Measurements from ENCODE around the gene PALLD.

Gene PALLD

DNA sequence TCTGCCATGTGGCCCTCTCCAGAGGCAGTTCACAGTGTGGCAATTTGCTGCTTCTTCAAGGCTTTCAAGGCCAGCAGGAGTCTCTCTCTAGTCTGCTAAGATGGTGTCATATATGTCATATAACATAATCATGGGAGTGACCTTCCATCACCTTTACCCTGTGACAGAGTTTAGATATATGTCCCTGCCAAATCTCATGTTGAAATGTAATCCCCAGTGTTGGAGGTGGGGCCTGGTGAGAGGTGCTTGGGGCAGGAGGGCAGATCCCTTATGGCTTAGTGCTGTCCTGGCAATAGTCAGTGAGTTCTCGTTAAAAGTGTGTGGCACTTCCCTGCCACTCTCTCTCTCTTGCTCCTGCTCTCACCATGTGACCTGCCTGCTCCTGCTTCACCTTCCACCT, 252.0 kb downstream of the PALLD start:
- DNase-seq = no peak
- Histone ChIP-seq H3K4me3 (ENCODE audit: low read depth, low read length) (no peak overlapping the region), H3K4me1 (no peaks in the 10 kb centered on the region; the same call in none of the 2 replicates), H3K27me3 (no peaks in the 10 kb centered on the region), H3K36me3 (no peaks in the 10 kb centered on the region), H3K9me3 (no peaks in the 10 kb centered on the region)
- TF ChIP-seq, protein P1, sequence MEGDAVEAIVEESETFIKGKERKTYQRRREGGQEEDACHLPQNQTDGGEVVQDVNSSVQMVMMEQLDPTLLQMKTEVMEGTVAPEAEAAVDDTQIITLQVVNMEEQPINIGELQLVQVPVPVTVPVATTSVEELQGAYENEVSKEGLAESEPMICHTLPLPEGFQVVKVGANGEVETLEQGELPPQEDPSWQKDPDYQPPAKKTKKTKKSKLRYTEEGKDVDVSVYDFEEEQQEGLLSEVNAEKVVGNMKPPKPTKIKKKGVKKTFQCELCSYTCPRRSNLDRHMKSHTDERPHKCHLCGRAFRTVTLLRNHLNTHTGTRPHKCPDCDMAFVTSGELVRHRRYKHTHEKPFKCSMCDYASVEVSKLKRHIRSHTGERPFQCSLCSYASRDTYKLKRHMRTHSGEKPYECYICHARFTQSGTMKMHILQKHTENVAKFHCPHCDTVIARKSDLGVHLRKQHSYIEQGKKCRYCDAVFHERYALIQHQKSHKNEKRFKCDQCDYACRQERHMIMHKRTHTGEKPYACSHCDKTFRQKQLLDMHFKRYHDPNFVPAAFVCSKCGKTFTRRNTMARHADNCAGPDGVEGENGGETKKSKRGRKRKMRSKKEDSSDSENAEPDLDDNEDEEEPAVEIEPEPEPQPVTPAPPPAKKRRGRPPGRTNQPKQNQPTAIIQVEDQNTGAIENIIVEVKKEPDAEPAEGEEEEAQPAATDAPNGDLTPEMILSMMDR (IDR thresholded peaks at IDR 0.05; ENCODE audit: low read depth, low read length) = no peak

DNA sequence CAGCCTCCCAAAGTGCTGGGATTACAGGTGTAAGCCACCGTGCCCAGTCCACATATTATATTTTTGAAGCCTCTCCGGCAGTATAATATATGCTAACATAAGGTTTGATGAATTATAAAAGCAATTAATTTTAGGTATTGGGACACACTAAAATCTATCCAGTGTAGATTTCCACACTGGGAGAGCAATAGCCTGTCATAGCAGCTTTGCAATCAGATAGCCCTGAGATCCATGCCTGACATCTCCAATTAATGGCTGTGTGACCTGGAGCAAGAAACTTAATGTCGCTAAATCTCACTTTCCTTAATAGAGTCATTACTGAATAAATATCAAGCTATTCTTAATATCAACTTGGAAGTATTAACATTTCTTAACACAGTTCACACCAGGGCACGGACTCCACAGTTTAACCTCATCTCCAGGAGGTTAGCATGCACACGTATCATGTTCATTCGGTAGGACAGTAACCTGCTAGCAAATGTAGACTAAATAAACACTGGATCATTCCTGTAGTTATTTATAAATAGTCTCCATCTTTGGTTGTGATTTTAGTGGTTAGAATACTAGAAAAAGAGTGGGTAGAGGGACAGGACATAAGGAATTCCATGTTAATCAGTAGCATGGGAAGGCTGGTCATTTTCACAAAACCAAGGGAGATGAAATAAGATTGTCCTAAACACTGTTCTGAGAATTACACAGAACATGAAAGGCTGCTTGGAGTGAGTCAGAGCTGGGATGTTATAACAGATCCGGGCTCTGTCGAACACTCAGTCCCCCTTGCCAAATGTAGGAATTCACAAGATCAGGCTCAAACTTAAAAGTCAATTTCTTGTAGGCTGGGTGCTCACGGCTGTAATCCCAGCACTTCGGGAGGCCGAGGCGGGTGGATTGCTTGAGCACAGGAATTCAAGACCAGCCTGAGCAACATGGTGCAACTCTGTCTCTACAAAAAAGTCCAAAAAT, 254.7 kb downstream of the PALLD start:
- no peak for DNase-seq

DNA sequence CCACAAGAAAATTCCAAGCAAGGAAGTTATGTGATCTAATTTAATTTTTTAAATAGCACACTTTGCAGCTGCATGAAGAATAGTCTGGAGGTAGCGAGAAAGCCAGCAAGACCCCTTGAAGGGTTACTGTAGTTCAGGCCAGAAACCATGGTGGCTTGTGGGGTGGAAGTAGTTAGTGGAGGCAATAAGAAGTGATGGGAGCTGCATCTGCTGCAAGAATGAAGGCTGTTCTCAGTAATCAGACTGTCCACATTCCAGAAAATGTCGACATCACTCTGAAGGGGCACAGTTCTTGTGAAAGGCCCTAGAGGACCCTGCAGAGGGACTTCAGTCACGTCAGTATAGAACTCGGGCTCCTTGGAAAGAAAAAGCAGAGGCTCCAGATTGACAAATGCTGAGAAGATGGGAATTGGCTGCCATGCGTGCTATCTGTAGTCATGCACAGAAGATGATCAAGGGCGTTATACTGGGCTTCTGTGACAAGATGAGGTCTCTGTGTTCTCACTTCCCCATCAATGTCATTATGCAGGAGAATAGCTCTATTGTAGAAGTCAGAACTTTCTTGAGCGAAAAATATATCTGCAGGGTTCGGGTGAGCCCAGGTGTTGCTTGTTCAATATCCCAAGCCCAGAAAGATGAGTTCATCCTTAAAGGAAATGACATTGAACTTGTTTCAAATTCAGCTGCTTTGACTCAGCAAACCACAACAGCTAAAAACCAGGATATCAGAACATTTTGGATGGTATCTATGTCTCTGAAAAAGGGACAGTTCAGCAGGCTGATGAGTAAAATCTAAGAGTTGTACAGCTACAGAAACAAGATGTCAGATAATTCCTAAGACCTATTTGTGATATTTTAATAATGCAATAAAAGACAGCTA, 259.0 kb downstream of the PALLD start:
- no peaks in the 10 kb centered on the region for H3K4me1 ChIP-seq
- H3K27me3 ChIP-seq = no peaks in the 10 kb centered on the region
- TF ChIP-seq, protein P1 (IDR thresholded peaks at IDR 0.05; ENCODE audit: low read depth, low read length) = no peak
- no peaks in the 10 kb centered on the region for H3K36me3 ChIP-seq
- H3K9me3 ChIP-seq = no peaks in the 10 kb centered on the region
- DNase-seq = no peak
- no peak overlapping the region for H3K4me3 ChIP-seq (ENCODE audit: low read depth, low read length)

More for the DNA sequence above, 254.7 kb downstream of the PALLD start:
- Histone ChIP-seq H3K4me1 (no peaks in the 10 kb centered on the region; the same call in none of the 2 replicates), H3K4me3 (ENCODE audit: low read depth, low read length) (no peak overlapping the region), H3K36me3 (no peaks in the 10 kb centered on the region), H3K9me3 (no peaks in the 10 kb centered on the region), H3K27me3 (no peaks in the 10 kb centered on the region)
- TF ChIP-seq, protein P1 (IDR thresholded peaks at IDR 0.05; ENCODE audit: low read depth, low read length) = no peak

DNA sequence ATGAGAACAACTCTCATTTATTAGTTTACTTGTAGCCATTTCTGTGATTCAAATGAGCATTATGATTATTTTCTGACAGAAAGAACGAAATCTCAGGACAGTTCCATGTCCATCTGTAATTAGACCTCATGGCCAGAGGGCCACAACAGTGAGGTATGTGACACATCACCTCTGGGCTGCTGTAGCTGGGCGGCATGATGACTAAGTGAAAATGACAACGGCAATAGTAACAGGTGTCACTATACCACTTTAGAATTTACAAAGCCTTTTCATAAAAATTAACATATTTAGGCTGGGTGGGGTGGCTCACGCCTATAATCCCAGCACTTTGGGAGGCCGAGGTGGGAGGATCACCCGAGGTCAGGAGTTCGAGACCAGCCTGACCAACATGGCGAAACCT, 260.6 kb downstream of the PALLD start:
- no peak overlapping the region for H3K4me3 ChIP-seq (ENCODE audit: low read depth, low read length)
- H3K9me3 ChIP-seq = no peaks in the 10 kb centered on the region
- TF ChIP-seq, protein P1 (IDR thresholded peaks at IDR 0.05; ENCODE audit: low read depth, low read length) = no peak
- no peaks in the 10 kb centered on the region for H3K27me3 ChIP-seq
- no peaks in the 10 kb centered on the region for H3K36me3 ChIP-seq
- DNase-seq = no peak
- H3K4me1 ChIP-seq = no peaks in the 10 kb centered on the region

DNA sequence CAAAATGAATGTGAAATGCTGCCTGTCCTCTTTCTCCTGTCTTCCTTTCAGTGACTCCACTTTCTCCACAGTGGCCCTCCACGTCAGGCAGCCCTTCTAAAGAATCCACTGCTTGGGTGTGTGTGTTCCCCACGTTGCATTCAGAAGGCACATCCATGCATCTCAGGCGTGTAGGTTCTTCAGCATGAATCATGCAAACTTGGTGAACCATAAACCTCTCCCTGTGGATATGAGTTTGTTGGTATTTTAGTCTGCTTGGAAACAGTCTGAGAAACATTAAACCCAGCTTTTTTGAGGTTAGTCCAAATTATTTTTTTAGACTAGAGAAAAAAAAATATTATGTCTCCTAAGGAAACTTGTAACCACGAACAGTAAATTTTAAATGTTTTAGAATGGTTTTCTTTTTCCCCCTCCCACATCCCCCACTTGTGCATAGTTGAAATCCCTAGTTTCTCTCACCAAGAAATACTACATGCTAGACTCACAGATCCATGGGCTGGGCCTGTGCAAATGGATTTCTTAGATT, 261.6 kb downstream of the PALLD start:
- TF ChIP-seq, protein P1 (IDR thresholded peaks at IDR 0.05; ENCODE audit: low read depth, low read length) = no peak
- Histone ChIP-seq H3K36me3 (no peaks in the 10 kb centered on the region), H3K4me3 (ENCODE audit: low read depth, low read length) (no peak overlapping the region), H3K4me1 (no peaks in the 10 kb centered on the region), H3K27me3 (no peaks in the 10 kb centered on the region), H3K9me3 (no peaks in the 10 kb centered on the region)
- DNase-seq = no peak
